ENCODE results near the gene ETV6.

ETV6 gene

DNA sequence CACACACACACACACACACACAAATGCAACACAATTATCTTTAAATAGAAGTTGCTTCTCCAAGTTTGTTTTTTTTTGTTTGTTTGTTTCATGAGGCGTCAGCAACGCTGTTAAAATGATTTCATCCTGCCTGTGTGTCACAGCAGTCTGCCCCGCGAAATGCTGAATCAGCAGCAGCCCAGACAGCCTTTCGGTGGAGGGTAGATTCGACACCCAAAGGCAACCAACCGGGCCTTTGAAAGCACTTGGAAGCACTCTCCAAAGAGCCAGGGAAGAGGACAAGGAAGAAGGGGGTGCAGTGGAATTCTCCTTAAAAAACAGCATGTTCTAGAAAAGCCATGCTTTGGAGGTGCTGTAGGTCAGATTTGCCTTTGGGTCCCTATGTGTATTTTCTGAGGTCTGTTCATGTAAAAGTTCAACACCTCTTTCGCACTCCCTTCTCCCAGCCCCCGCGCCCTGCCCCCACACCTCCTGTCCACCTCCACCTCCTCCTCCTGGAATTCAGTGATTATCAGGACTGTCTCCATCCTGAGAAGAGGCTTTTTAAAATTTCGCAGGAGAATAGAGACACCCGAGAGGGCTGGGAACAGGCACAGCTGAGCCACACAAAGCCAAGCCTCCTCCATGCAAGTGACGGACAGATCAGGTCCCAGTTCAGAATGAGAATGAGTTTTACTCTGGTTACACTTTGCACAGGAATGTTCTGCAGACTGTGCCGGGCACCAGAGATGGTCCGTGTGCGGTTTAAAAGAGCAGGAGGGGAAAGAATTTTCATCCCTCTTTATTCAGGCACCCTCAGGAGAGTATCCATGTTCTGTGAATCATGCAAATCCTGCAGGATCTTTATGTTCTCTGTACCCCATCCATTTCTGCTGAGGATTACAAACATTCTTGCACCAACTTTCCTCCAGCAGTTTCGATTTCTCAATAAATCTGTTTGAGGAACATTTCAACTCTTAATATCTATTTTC lies 177.9 kb downstream of the ETV6 start:
- no peak for TF ChIP-seq FOXP2 (optimal IDR thresholded peaks at IDR 0.05; ENCODE audit: borderline replicate concordance, extremely low read depth, extremely low read length, insufficient read depth)
- TF ChIP-seq TAF1 (IDR thresholded peaks at IDR 0.05; ENCODE audit: borderline replicate concordance, insufficient read depth, low read length) = no peak
- TF ChIP-seq SIN3A (IDR thresholded peaks at IDR 0.05; ENCODE audit: borderline replicate concordance, insufficient read depth, low read length) = no peak
- TF ChIP-seq, protein P1, sequence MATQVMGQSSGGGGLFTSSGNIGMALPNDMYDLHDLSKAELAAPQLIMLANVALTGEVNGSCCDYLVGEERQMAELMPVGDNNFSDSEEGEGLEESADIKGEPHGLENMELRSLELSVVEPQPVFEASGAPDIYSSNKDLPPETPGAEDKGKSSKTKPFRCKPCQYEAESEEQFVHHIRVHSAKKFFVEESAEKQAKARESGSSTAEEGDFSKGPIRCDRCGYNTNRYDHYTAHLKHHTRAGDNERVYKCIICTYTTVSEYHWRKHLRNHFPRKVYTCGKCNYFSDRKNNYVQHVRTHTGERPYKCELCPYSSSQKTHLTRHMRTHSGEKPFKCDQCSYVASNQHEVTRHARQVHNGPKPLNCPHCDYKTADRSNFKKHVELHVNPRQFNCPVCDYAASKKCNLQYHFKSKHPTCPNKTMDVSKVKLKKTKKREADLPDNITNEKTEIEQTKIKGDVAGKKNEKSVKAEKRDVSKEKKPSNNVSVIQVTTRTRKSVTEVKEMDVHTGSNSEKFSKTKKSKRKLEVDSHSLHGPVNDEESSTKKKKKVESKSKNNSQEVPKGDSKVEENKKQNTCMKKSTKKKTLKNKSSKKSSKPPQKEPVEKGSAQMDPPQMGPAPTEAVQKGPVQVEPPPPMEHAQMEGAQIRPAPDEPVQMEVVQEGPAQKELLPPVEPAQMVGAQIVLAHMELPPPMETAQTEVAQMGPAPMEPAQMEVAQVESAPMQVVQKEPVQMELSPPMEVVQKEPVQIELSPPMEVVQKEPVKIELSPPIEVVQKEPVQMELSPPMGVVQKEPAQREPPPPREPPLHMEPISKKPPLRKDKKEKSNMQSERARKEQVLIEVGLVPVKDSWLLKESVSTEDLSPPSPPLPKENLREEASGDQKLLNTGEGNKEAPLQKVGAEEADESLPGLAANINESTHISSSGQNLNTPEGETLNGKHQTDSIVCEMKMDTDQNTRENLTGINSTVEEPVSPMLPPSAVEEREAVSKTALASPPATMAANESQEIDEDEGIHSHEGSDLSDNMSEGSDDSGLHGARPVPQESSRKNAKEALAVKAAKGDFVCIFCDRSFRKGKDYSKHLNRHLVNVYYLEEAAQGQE (IDR thresholded peaks at IDR 0.05; ENCODE audit: insufficient read depth in 1 of 2, low read depth in 2 of 2, low read length in 2 of 2) = no peak
- no peak for TF ChIP-seq POLR2AphosphoS5 (IDR thresholded peaks at IDR 0.05; ENCODE audit: low read depth, low read length)

DNA sequence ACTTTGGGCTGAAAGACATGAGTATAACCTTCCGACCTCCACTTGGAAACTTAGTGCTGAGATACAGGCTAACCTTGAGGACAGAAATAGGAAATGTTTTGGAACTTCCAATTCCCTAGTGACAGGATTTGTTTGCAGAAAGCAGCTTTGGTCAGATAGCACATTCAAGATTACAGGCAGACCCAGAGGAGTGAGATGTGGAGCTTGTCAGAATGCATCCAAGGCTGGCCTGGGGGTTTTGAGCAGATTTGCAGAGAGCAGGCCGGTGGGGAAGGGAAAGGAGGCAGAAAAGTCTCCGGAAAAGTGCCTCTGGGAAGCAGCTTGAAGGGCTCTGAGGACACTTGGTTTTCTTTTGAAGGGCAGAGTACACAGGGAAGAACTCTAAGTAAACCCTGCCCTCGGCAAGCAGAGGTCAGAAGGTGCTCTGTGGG lies 180.3 kb downstream of the ETV6 start:
- TF ChIP-seq TAF1 (IDR thresholded peaks at IDR 0.05; ENCODE audit: borderline replicate concordance, insufficient read depth, low read length) (no peak), FOXP2 (optimal IDR thresholded peaks at IDR 0.05; ENCODE audit: borderline replicate concordance, extremely low read depth, extremely low read length, insufficient read depth) (no peak), POLR2AphosphoS5 (IDR thresholded peaks at IDR 0.05; ENCODE audit: low read depth, low read length) (no peak), SIN3A (IDR thresholded peaks at IDR 0.05; ENCODE audit: borderline replicate concordance, insufficient read depth, low read length) (no peak)
- TF ChIP-seq, protein P1 (IDR thresholded peaks at IDR 0.05; ENCODE audit: insufficient read depth in 1 of 2, low read depth in 2 of 2, low read length in 2 of 2) = no peak

DNA sequence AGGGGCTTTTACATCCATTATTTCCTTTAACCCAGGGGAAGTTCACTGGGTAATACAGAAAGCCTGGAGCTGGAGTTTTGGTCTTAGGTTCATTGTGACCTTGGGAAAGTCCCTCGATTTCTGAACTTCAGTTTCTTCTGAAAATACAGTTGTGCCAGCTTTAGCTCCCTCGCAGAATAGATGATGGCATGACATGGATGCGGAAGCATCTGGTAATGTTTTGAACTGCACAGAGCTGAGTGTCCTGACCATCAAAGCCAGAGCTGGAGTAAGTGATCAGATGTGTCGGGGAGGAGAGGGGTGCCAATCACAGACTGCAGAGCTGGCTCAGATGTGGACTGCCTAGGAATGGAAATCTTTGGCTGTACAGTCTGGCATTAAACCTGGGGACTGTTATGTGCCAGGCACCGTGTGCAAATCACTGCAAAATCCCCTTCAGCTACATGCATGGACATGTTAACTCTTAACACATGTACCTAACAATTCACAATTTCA lies 180.9 kb downstream of the ETV6 start:
- TF ChIP-seq FOXP2 (optimal IDR thresholded peaks at IDR 0.05; ENCODE audit: borderline replicate concordance, extremely low read depth, extremely low read length, insufficient read depth) (no peak), SIN3A (IDR thresholded peaks at IDR 0.05; ENCODE audit: borderline replicate concordance, insufficient read depth, low read length) (no peak), POLR2AphosphoS5 (IDR thresholded peaks at IDR 0.05; ENCODE audit: low read depth, low read length) (no peak), TAF1 (IDR thresholded peaks at IDR 0.05; ENCODE audit: borderline replicate concordance, insufficient read depth, low read length) (no peak)
- TF ChIP-seq, protein P1 (IDR thresholded peaks at IDR 0.05; ENCODE audit: insufficient read depth in 1 of 2, low read depth in 2 of 2, low read length in 2 of 2) = no peak

DNA sequence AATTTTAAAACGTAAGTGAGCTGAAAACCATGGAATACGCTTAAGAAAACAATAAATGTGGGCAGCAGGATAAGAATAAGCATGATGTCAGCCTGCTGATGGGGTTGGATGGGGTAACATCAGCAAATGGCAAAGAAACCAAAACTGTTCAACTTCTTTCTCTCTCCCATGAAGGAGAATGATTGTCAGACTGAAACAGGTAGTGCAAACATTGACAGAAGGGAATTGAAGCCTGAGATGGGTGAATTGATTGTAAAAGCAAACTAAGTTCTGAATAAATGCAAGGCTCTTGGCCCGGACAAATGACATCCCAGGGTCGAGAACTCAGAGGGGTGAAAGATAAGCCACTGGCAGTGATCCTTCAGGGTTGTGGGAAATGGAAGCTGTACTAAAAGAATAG lies 182.6 kb downstream of the ETV6 start:
- TF ChIP-seq, protein P1 (IDR thresholded peaks at IDR 0.05; ENCODE audit: insufficient read depth in 1 of 2, low read depth in 2 of 2, low read length in 2 of 2) = no peak
- TF ChIP-seq FOXP2 (optimal IDR thresholded peaks at IDR 0.05; ENCODE audit: borderline replicate concordance, extremely low read depth, extremely low read length, insufficient read depth) = no peak
- no peak for TF ChIP-seq TAF1 (IDR thresholded peaks at IDR 0.05; ENCODE audit: borderline replicate concordance, insufficient read depth, low read length)
- no peak for TF ChIP-seq SIN3A (IDR thresholded peaks at IDR 0.05; ENCODE audit: borderline replicate concordance, insufficient read depth, low read length)
- no peak for TF ChIP-seq POLR2AphosphoS5 (IDR thresholded peaks at IDR 0.05; ENCODE audit: low read depth, low read length)
